H1 (cell line): ENCODE data around the gene SYTL2. TPM values are rescaled to one million over a fixed set of nuclear protein-coding genes. Genes with fewer than 3 reads are reported as not detected.

Source experiments
- polyA plus RNA-seq, 7 experiments: library from polyadenylated mRNA; depleted of rRNA in 3 of 7; stranded (reverse) in 5 of 7; unstranded in 2 of 7; fragments of >200 nt in 5 of 7; fragments of 200-250 nt in 2 of 7; gene quantifications; 1 replicate in 5 of 7; 2 replicates in 1 of 7; 4 replicates in 1 of 7; pipeline versions ENCODE4 v1.2.1 to v1.2.3, GENCODE V29; 2011 to 2013; ENCODE audit warnings: missing spikeins in 2 of 7, mixed read lengths in 2 of 7
- total RNA-seq: library from RNA; stranded (reverse); fragmentation: NEBNext Ultra II Directional; extraction: Animal tissue kit (Norgen Biotek cat#: 25700); gene quantifications from 2 replicates; pipeline ENCODE4 v1.2.1, GENCODE V29; 2021

The SYTL2 gene
- total and polyA plus RNA-seq, 2 of the 8 experiments (the other 6 are each of a cell fraction or from before 2014, with no cell fraction given): 1.3 to 9.1 TPM

Other genes starting within 250 kb of the SYTL2 start
- gene DLG2, start 183.8 kb downstream of the SYTL2 start, total RNA-seq: 14.3 and 17.0 TPM in 2 replicates
- gene DLG2, start 183.8 kb downstream of the SYTL2 start, polyA plus RNA-seq (2011; rRNA removed): 1.7 and 2.2 TPM in 2 replicates
- 82.8 and 85.6 TPM in 2 replicates for gene TMEM126B, start 182.5 kb downstream of the SYTL2 start, total RNA-seq
- 58.5 and 101 TPM in 2 replicates for gene TMEM126B, start 182.5 kb downstream of the SYTL2 start, polyA plus RNA-seq (2011; rRNA removed)
- 33.7 and 36.2 TPM in 2 replicates for gene TMEM126A, start 163.2 kb downstream of the SYTL2 start, total RNA-seq
- gene TMEM126A, start 163.2 kb downstream of the SYTL2 start, polyA plus RNA-seq (2011; rRNA removed): 24.8 and 58.7 TPM in 2 replicates
- gene CREBZF, start 146.0 kb downstream of the SYTL2 start, total RNA-seq: 44.2 and 44.9 TPM in 2 replicates
- gene CREBZF, start 146.0 kb downstream of the SYTL2 start, polyA plus RNA-seq (2011; rRNA removed): 15.4 and 26.5 TPM in 2 replicates
- gene CCDC89, start 124.9 kb downstream of the SYTL2 start, total RNA-seq: not detected in 2 replicates
- gene CCDC89, start 124.9 kb downstream of the SYTL2 start, polyA plus RNA-seq (2011; rRNA removed): not detected in 2 replicates
- gene CCDC83, start 44.2 kb upstream of the SYTL2 start, total RNA-seq: not detected in 2 replicates
- gene CCDC83, start 44.2 kb upstream of the SYTL2 start, polyA plus RNA-seq (2011; rRNA removed): not detected in 2 replicates